ENCODE data around the gene TOMM5. TPM values are rescaled to one million over a fixed set of nuclear protein-coding genes. Genes with fewer than 3 reads are reported as not detected.

TOMM5 gene
- total RNA-seq, 1 experiment from 2014 or later: 161 TPM

- BruUV-seq (replicated peaks): no TSS peak
- no peak overlapping the region for H2AFZ ChIP-seq (ENCODE audit: low read depth, low read length, poor library complexity, severe bottlenecking)
- H3K79me2 ChIP-seq (ENCODE audit: insufficient read depth, low read length): peaks cover 22% of the 10 kb centered on the region
- ATAC-seq: no peak
- intact Hi-C loops (cut with micrococcal nuclease): no loop called here
- no peaks in the 10 kb centered on the region for H3K9me2 ChIP-seq (ENCODE audit: insufficient read depth)
- H3K27me3 ChIP-seq (ENCODE audit: insufficient read depth, low read length): no peaks in the 10 kb centered on the region
- TF ChIP-seq ATF3 (IDR thresholded peaks at IDR 0.05): no peak
- no peak for TF ChIP-seq JUND (IDR thresholded peaks at IDR 0.05)
- no peak for TF ChIP-seq SRF (IDR thresholded peaks at IDR 0.05; ENCODE audit: low read depth)
- TF ChIP-seq, protein P1, sequence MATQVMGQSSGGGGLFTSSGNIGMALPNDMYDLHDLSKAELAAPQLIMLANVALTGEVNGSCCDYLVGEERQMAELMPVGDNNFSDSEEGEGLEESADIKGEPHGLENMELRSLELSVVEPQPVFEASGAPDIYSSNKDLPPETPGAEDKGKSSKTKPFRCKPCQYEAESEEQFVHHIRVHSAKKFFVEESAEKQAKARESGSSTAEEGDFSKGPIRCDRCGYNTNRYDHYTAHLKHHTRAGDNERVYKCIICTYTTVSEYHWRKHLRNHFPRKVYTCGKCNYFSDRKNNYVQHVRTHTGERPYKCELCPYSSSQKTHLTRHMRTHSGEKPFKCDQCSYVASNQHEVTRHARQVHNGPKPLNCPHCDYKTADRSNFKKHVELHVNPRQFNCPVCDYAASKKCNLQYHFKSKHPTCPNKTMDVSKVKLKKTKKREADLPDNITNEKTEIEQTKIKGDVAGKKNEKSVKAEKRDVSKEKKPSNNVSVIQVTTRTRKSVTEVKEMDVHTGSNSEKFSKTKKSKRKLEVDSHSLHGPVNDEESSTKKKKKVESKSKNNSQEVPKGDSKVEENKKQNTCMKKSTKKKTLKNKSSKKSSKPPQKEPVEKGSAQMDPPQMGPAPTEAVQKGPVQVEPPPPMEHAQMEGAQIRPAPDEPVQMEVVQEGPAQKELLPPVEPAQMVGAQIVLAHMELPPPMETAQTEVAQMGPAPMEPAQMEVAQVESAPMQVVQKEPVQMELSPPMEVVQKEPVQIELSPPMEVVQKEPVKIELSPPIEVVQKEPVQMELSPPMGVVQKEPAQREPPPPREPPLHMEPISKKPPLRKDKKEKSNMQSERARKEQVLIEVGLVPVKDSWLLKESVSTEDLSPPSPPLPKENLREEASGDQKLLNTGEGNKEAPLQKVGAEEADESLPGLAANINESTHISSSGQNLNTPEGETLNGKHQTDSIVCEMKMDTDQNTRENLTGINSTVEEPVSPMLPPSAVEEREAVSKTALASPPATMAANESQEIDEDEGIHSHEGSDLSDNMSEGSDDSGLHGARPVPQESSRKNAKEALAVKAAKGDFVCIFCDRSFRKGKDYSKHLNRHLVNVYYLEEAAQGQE (IDR thresholded peaks at IDR 0.05; ENCODE audit: low read depth): no peak
- no peak for TF ChIP-seq POLR2AphosphoS5 (IDR thresholded peaks at IDR 0.05; ENCODE audit: low read depth, low read length)
- TF ChIP-seq, protein P2, sequence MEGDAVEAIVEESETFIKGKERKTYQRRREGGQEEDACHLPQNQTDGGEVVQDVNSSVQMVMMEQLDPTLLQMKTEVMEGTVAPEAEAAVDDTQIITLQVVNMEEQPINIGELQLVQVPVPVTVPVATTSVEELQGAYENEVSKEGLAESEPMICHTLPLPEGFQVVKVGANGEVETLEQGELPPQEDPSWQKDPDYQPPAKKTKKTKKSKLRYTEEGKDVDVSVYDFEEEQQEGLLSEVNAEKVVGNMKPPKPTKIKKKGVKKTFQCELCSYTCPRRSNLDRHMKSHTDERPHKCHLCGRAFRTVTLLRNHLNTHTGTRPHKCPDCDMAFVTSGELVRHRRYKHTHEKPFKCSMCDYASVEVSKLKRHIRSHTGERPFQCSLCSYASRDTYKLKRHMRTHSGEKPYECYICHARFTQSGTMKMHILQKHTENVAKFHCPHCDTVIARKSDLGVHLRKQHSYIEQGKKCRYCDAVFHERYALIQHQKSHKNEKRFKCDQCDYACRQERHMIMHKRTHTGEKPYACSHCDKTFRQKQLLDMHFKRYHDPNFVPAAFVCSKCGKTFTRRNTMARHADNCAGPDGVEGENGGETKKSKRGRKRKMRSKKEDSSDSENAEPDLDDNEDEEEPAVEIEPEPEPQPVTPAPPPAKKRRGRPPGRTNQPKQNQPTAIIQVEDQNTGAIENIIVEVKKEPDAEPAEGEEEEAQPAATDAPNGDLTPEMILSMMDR (IDR thresholded peaks at IDR 0.05 in 2 of 3, conservative IDR thresholded peaks at IDR 0.05 in 1 of 3; ENCODE audit: borderline replicate concordance in 1 of 3, insufficient read depth in 1 of 3, low read depth in 2 of 3, low read length in 2 of 3): no peak
- TF ChIP-seq EZH2phosphoT487 (IDR thresholded peaks at IDR 0.05; ENCODE audit: borderline replicate concordance): no peak
- no peak for TF ChIP-seq RAD21 (IDR thresholded peaks at IDR 0.05; ENCODE audit: low read depth)
- TF ChIP-seq POLR2A (IDR thresholded peaks at IDR 0.05; ENCODE audit: borderline replicate concordance, extremely low read depth, insufficient read depth, insufficient read length): no peak
- no peak for TF ChIP-seq ZBTB33 (IDR thresholded peaks at IDR 0.05; ENCODE audit: extremely low read depth, insufficient replicate concordance, low read length)
- TF ChIP-seq SIN3A (IDR thresholded peaks at IDR 0.05; ENCODE audit: low read depth): no peak
- TF ChIP-seq ELF1 (IDR thresholded peaks at IDR 0.05; ENCODE audit: borderline replicate concordance, low read depth): no peak
- no peak overlapping the region for H3K27ac ChIP-seq (ENCODE audit: low read depth, low read length)
- H3K9me3 ChIP-seq (ENCODE audit: control insufficient read depth in 1 of 2, insufficient read depth in 1 of 2, low read depth in 1 of 2, low read length in 2 of 2): peaks cover 0 to 4% of the 10 kb centered on the region in 2 experiments; a peak in 2 of 4 replicates
- ChIA-PET CTCF (no interaction called here), RAD21 (ENCODE audit: low non-redundant PET in 1 of 2, low total read pairs in 2 of 2, uncharacterized antibody in 2 of 2, unreplicated experiment in 2 of 2) (no interaction called here), POLR2A (no interaction called here)
- H3K4me1 ChIP-seq (ENCODE audit: control insufficient read depth in 1 of 2, insufficient read depth in 2 of 2, low read length in 2 of 2): no peaks in the 10 kb centered on the region
- 0 out of 4 replicates have a peak, but pooled peaks cover 4 to 6% of the 10 kb centered on the region in 2 experiments for H3K36me3 ChIP-seq (ENCODE audit: control insufficient read depth in 1 of 2, insufficient read depth in 2 of 2, low read length in 2 of 2)
- H3K4me3 ChIP-seq (replicated peaks in 1 of 2; ENCODE audit: low read depth in 1 of 2, low read length in 2 of 2): no peak overlapping the region
- 0 out of 2 replicates have a peak, but pooled peaks cover 4% of the 10 kb centered on the region for H4K20me1 ChIP-seq (ENCODE audit: insufficient read depth)
- H3K9ac ChIP-seq (ENCODE audit: low read length): no peak overlapping the region
- DNase-seq (ENCODE audit: low read depth, low spot score): no peak
- no peak overlapping the region for H3K4me2 ChIP-seq (ENCODE audit: low read length)
Measured at GRCh38 chr9:37564916-37565315, 27.5 kb downstream of the TOMM5 start.
